GM19397 (cell line): ENCODE measurements around the gene AGBL4.
"Not testable (repeated sequence)": the region's sequence is repeated elsewhere in the genome, so short reads cannot be mapped to it uniquely, and the experiment has no call there.

ENCODE experiments used
- ATAC-seq: cut with Tn5 transposase; IDR thresholded peaks from one replicate; pipeline ENCODE4 v1.9.1; 2021; ENCODE audit warnings: mild to moderate bottlenecking, moderate library complexity; ENCODE audit not compliant: unreplicated experiment

AGBL4 gene

GRCh38 chr1:49319426-49319963 is 704.3 kb downstream of the AGBL4 start:
- no peak for ATAC-seq

- no peak for ATAC-seq
These were observed 705.5 kb downstream of the AGBL4 start for GRCh38 chr1:49318218-49318617.

- no peak for ATAC-seq
These were observed 716.3 kb downstream of the AGBL4 start for GRCh38 chr1:49307457-49307856.

- no peak for ATAC-seq
These were observed 717.2 kb downstream of the AGBL4 start for GRCh38 chr1:49306507-49307070.

GRCh38 chr1:49302400-49302799 is 721.4 kb downstream of the AGBL4 start:
- not testable (repeated sequence) for ATAC-seq

GRCh38 chr1:49298304-49298703 is 725.5 kb downstream of the AGBL4 start:
- no peak for ATAC-seq

GRCh38 chr1:49297783-49298182 is 726.0 kb downstream of the AGBL4 start:
- ATAC-seq: no peak

GRCh38 chr1:49294539-49294938 is 729.2 kb downstream of the AGBL4 start:
- ATAC-seq: no peak

GRCh38 chr1:49293016-49293415 is 730.7 kb downstream of the AGBL4 start:
- no peak for ATAC-seq

- not testable (repeated sequence) for ATAC-seq
These were observed 766.3 kb downstream of the AGBL4 start for GRCh38 chr1:49257211-49258049.

GRCh38 chr1:49252917-49253316 is 770.8 kb downstream of the AGBL4 start:
- no peak for ATAC-seq

GRCh38 chr1:49251019-49251784 is 772.6 kb downstream of the AGBL4 start:
- no peak for ATAC-seq

GRCh38 chr1:49240709-49241221 is 783.0 kb downstream of the AGBL4 start:
- ATAC-seq: no peak

- no peak for ATAC-seq
These were observed 788.8 kb downstream of the AGBL4 start for GRCh38 chr1:49234988-49235387.

- ATAC-seq: no peak
These were observed 794.2 kb downstream of the AGBL4 start for GRCh38 chr1:49229555-49229954.

- no peak for ATAC-seq
These were observed 797.0 kb downstream of the AGBL4 start for GRCh38 chr1:49226758-49227157.

GRCh38 chr1:49225464-49225863 is 798.3 kb downstream of the AGBL4 start:
- ATAC-seq: no peak

- no peak for ATAC-seq
These were observed 810.5 kb downstream of the AGBL4 start for GRCh38 chr1:49213301-49213700.

GRCh38 chr1:49208712-49209111 is 815.0 kb downstream of the AGBL4 start:
- no peak for ATAC-seq

GRCh38 chr1:49204720-49205119 is 819.0 kb downstream of the AGBL4 start:
- no peak for ATAC-seq

- ATAC-seq: no peak
These were observed 823.0 kb downstream of the AGBL4 start for GRCh38 chr1:49200738-49201137.
